Left lung (tissue), 10 donors: ENCODE results near the gene RIPOR1. TPM values are rescaled to one million over a fixed set of nuclear protein-coding genes. Genes with fewer than 3 reads are reported as not detected.

Experiments used
- ATAC-seq: fragments of 200-7000 bp; cut with Tn5 transposase; one replicate; pipeline ENCODE4 v1.9.1; 2020; ENCODE audit warnings: moderate library complexity
- DNase-seq, 4 donors: peaks; one replicate each; pipeline ENCODE4 v3.0.0-alpha.2; 2013 to 2020
- H3K27ac ChIP-seq, 2 donors: fragments of 200-600 bp; sonication (generic) in 1 of 2; one replicate each; pipeline versions ENCODE4 v1.5.0 to v1.8.0; 2020 to 2021
- H3K27me3 ChIP-seq, 2 donors: fragments of 200-600 bp; sonication (generic) in 1 of 2; one replicate each; pipeline versions ENCODE4 v1.5.0 to v1.8.0; 2020 to 2021
- H3K36me3 ChIP-seq, 2 donors: fragments of 200-600 bp; sonication (generic) in 1 of 2; one replicate each; pipeline versions ENCODE4 v1.5.0 to v1.8.0; 2020 to 2021
- H3K4me1 ChIP-seq, 2 donors: fragments of 200-600 bp; one replicate each; pipeline ENCODE4 v1.8.0; 2021
- H3K4me3 ChIP-seq, 2 donors: fragments of 200-600 bp; sonication (generic) in 1 of 2; one replicate each; pipeline versions ENCODE4 v1.5.0 to v1.8.0; 2020 to 2021; ENCODE audit warnings: mild to moderate bottlenecking in 1 of 2
- H3K9me3 ChIP-seq, 2 donors: fragments of 200-600 bp; sonication (generic) in 1 of 2; one replicate each; pipeline versions ENCODE4 v1.5.0 to v1.8.0; 2020 to 2021
- intact Hi-C, 2 donors: fragments of 100-400 bp; cut with DNase I; formaldehyde crosslinking; loops; one replicate each; pipeline versions ENCODE4 v1.11.2 to v1.14.2; 2022
- polyA plus RNA-seq, 6 donors: library from polyadenylated mRNA; unstranded; fragments of 120-200 nt; gene quantifications; one replicate each; pipeline ENCODE4 v1.2.1, GENCODE V29; 2013; ENCODE audit not compliant: insufficient read length in 6 of 6
- total RNA-seq, 2 donors: library from RNA; stranded (reverse); fragmentation: NEBNext Ultra II Directional; extraction: Animal tissue kit (Norgen Biotek cat#: 25700); gene quantifications; one replicate each; pipeline ENCODE4 v1.2.1, GENCODE V29; 2021
- TF ChIP-seq, protein P1 (sequence below), 2 donors: fragments of 200-600 bp; sonication (generic) in 1 of 2; IDR thresholded peaks; one replicate each; pipeline versions ENCODE4 v1.5.0 to v1.8.0; 2021; ENCODE audit warnings: antibody characterized with exemption in 2 of 2
- donor health status: DM: no; HTN: yes; CAD: no.
- donor health status: DM: no; HTN: no; CAD: no.

Gene RIPOR1
- total and polyA plus RNA-seq, 8 donors: 52.8 to 123 (median 65.7) TPM

DNA sequence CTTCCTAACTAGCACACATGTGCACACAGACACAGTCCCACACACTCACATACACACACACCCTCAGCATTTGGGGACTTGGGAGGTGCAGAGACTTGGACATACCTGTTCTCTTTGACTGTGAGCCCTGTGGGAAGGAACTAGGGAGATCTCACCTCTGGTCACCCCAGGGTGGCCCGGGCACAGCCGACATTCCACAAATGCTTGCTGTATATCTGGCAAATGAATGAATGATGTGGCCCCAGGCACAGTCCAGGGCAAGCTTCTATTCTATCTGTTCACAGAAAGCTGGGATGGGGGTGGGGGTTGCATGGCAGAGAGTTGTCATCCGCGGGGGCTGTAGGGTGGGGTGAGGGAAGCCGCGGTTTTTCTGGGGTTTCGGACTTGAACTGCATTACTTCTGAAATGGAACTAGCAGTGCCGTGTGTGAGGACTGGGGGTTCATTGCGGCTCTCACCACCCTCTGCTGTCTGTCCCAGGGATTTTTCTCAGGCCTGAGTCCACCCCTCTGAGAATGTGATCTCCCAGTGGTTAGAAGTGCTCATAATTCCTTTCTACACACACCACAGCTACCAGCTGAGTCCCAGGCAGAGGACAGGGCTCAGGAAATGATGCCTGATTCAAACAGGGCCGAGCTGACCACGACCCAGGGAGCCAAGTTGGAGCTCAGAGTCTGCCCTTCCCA lies 3.3 kb upstream of the RIPOR1 start:
- intact Hi-C loops: no loop called here
- no peak for ATAC-seq
- Histone ChIP-seq H3K27ac (no peak overlapping the region), H3K9me3 (no peaks in the 10 kb centered on the region), H3K36me3 (no peaks in the 10 kb centered on the region), H3K27me3 (no peaks in the 10 kb centered on the region), H3K4me3 (no peak overlapping the region), H3K4me1 (peaks cover 0 to 43% of the 10 kb centered on the region in 2 donors)
- no peak for DNase-seq
- TF ChIP-seq, protein P1, sequence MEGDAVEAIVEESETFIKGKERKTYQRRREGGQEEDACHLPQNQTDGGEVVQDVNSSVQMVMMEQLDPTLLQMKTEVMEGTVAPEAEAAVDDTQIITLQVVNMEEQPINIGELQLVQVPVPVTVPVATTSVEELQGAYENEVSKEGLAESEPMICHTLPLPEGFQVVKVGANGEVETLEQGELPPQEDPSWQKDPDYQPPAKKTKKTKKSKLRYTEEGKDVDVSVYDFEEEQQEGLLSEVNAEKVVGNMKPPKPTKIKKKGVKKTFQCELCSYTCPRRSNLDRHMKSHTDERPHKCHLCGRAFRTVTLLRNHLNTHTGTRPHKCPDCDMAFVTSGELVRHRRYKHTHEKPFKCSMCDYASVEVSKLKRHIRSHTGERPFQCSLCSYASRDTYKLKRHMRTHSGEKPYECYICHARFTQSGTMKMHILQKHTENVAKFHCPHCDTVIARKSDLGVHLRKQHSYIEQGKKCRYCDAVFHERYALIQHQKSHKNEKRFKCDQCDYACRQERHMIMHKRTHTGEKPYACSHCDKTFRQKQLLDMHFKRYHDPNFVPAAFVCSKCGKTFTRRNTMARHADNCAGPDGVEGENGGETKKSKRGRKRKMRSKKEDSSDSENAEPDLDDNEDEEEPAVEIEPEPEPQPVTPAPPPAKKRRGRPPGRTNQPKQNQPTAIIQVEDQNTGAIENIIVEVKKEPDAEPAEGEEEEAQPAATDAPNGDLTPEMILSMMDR (IDR thresholded peaks at IDR 0.05): no peak

DNA sequence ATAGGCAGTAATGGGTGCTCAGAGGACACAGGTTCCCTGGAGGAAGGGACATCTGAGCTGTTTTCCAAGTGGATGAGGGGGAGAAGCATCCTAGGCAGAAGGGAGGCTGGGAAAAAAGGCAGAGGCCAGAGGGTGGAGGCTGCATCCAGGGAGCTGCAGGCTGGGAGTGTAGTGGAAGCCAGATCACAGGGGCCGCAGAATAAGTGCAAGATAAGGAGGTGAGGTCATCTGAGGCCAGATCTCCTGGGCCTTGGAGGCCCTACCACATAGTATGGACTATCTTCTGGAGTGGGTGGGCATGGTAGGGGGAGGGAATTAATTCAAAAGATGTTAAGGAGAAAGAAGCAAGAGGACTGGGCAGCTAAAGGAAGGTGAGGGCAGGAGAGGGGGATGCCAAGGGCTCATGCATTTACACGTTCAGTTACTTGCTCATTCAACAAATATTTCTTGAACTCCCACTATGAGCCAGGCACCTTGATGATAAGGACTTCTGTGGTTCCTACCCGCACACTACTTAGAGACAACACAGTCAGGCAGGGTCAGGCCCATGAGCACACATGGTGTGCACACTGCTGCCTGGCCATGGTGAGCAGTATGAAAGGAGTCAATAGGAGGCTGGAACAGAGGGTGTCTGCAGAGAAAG lies 2.4 kb upstream of the RIPOR1 start:
- intact Hi-C loops: no loop called here
- TF ChIP-seq, protein P1 (IDR thresholded peaks at IDR 0.05): no peak
- H3K4me1 ChIP-seq: peaks cover 6 to 45% of the 10 kb centered on the region in 2 donors

DNA sequence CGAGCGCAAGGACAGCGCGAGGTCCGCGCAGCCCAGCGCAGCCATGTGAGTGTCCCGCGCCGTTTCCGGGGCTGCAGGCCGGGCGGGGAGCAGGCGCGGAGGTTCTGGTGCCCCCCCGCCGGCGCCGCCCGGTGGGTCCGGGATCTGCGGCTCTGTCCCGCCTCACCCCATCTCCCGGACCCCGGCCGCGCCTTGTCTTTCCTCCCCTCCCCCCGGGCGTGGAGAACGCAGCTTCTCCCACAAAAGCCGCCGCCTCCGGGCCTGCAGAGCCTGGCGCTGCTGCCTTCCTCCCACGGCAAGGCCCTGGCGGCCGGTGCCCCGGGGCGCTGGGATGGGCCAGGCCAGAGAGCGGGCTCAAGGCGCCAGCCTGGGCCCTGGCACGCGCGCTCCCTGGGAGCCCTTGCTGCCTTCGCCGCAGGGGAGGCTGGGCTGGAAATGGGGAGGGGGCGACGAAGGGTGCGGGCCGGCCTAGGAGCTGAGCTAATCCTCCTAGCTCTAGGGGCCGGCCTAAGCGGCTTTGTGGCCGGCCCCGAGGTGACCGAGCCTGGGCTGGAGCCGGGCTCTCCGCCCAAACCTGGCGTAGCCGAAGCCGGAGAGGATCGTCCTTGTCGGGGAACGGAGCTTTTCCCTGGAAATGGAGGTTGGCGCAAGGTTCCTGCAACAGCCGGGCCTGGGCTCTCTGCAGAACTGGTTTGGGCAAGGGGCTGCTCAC lies 397 bp downstream of the RIPOR1 start:
- peak in 3 of 4 donors; percentile 36 to 92 (median 42) for DNase-seq
- Histone ChIP-seq H3K9me3 (no peaks in the 10 kb centered on the region), H3K36me3 (no peaks in the 10 kb centered on the region), H3K27ac (peak overlapping the region; percentile 90 to 91), H3K4me1 (peaks cover 6 to 55% of the 10 kb centered on the region in 2 donors), H3K27me3 (no peaks in the 10 kb centered on the region), H3K4me3 (peak overlapping the region; percentile 91 to 97)
- TF ChIP-seq, protein P1 (IDR thresholded peaks at IDR 0.05): no peak
- intact Hi-C loops: no loop called here
- ATAC-seq: peak; percentile 38

More for the DNA sequence above, 2.4 kb upstream of the RIPOR1 start:
- no peak overlapping the region for H3K27ac ChIP-seq
- ATAC-seq (no peak), DNase-seq (no peak)
- H3K36me3 ChIP-seq: no peaks in the 10 kb centered on the region
- H3K27me3 ChIP-seq: no peaks in the 10 kb centered on the region
- no peak overlapping the region for H3K4me3 ChIP-seq
- H3K9me3 ChIP-seq: no peaks in the 10 kb centered on the region

DNA sequence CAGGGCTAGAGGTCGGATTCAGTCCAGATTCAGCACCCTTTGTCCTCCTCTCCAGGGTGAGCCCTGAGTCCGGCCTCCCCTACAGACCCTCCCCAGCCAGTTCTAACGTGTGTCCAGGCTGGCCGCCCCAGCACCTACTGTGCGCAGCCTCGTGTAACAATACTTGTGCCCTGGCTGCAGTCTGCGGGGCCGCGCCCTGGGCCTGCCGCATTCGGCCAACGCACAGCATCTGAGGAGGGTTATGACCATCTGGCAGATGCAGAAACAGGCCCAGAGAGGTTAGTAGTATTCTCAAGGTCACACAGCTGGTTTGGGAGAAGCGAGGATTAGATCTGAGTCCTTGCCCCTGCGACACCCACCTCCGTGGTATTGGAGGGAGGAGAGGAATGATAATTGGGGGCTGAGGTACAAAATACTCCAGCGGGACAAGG lies 968 bp downstream of the RIPOR1 start:
- Histone ChIP-seq H3K9me3 (no peaks in the 10 kb centered on the region), H3K4me3 (peak overlapping the region; percentile 91 to 97), H3K4me1 (peaks cover 6 to 61% of the 10 kb centered on the region in 2 donors), H3K27ac (peak overlapping the region; percentile 90 to 91), H3K27me3 (no peaks in the 10 kb centered on the region), H3K36me3 (no peaks in the 10 kb centered on the region)
- intact Hi-C loops: no loop called here
- ATAC-seq (peak; percentile 21), DNase-seq (peak in 1 of 4 donors; percentile 83)
- TF ChIP-seq, protein P1 (IDR thresholded peaks at IDR 0.05): no peak
